Endothelial cell of umbilical vein (primary cell): ENCODE measurements around the gene DIS3L2.

Experiments
- CTCF ChIP-seq, 2 donors: IDR thresholded peaks; 1 replicate in 1 of 2; 2 replicates in 1 of 2; pipeline ENCODE4 v1.5.1; 2011; ENCODE audit warnings: low read length in 2 of 2, mild to moderate bottlenecking in 2 of 2, moderate library complexity in 2 of 2, control low read depth in 1 of 2, inconsistent platforms in 1 of 2, low read depth in 1 of 2; ENCODE audit not compliant: insufficient read depth in 1 of 2; ENCODE audit errors: extremely low read depth in 1 of 2
- EZH2 ChIP-seq: IDR thresholded peaks from 2 replicates; pipeline ENCODE4 v1.6.1; 2012; ENCODE audit warnings: borderline replicate concordance, low read depth, mild to moderate bottlenecking, moderate library complexity, low read length, inconsistent platforms; ENCODE audit not compliant: severe bottlenecking
- GATA2 ChIP-seq: IDR thresholded peaks from 2 replicates; pipeline ENCODE4 v1.7.0; 2011; ENCODE audit warnings: low read depth, mild to moderate bottlenecking, moderate library complexity, mixed read lengths, low read length; ENCODE audit not compliant: insufficient read length, insufficient read depth
- MAX ChIP-seq: IDR thresholded peaks from 2 replicates; pipeline ENCODE4 v1.6.1; 2011; ENCODE audit not compliant: insufficient read depth, insufficient read length
- MYC ChIP-seq: IDR thresholded peaks from one replicate; pipeline ENCODE4 v1.6.1; 2011; ENCODE audit warnings: mild to moderate bottlenecking, low read depth, low read length
- POLR2A ChIP-seq: IDR thresholded peaks from 2 replicates; pipeline ENCODE4 v1.6.1; 2012; ENCODE audit warnings: low read depth, mild to moderate bottlenecking, control low read depth, low read length
- POLR2AphosphoS5 ChIP-seq: IDR thresholded peaks from 2 replicates; pipeline ENCODE4 v1.6.1; 2012; ENCODE audit warnings: low read depth, mild to moderate bottlenecking, control low read depth, low read length, moderate library complexity; ENCODE audit not compliant: insufficient read depth

- TF ChIP-seq EZH2 (no peak), CTCF (IDR thresholded peaks at IDR 0.05; ENCODE audit: extremely low read depth in 1 of 2, insufficient read depth in 1 of 2, low read depth in 1 of 2, low read length in 2 of 2) (no peak), MAX (no peak), POLR2A (no peak), POLR2AphosphoS5 (no peak), MYC (no peak), GATA2 (no peak)
These were observed 357.7 kb downstream of the DIS3L2 start for GRCh38 chr2:232319067-232319802.
